ENCODE measurements around the gene MS4A14. TPM values are rescaled to one million over a fixed set of nuclear protein-coding genes. Genes with fewer than 3 reads are reported as not detected.

MS4A14 gene, protein sequence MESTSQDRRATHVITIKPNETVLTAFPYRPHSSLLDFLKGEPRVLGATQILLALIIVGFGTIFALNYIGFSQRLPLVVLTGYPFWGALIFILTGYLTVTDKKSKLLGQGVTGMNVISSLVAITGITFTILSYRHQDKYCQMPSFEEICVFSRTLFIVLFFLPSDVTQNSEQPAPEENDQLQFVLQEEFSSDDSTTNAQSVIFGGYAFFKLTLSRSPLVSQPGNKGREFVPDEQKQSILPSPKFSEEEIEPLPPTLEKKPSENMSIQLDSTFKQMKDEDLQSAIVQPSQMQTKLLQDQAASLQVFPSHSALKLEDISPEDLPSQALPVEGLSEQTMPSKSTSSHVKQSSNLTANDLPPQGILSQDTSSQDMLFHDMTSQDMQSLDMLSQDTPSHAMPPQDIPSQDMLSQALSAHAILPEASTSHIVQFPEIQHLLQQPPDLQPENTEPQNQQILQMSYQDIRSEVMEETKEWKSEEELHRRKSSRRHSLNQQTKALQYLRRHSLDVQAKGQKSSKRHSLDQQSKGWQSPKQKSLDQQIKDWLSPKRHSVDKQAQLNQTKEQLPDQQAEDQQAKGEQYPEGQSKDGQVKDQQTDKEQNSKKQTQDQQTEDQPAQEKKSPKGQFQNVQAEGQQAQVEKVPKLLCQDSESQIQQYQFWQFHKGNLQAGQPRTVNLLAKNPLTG
- not detected in 2 replicates for polyA plus RNA-seq (2011; rRNA removed)
- polyA minus RNA-seq (2011; rRNA and poly(A)+ RNA removed), result not detected in 2 replicates

GRCh38 chr11:60396382-60396781 lies at the start of gene MS4A14:
MS4A14 (plus strand) TSS chr11:60396459; CDS start chr11:60396579, 120 bp downstream.
- DNase-seq (ENCODE audit: low read depth), result no peak
- ChIA-PET CTCF (no interaction called here), POLR2A (no interaction called here)
- H3K4me3 ChIP-seq (ENCODE audit: low read depth, low read length), result no peak within 1 kb of the TSS
- H3K36me3 ChIP-seq (ENCODE audit: control insufficient read depth, insufficient read depth, low read length), result no peaks in the 10 kb centered on the region
- TF ChIP-seq, protein P1, sequence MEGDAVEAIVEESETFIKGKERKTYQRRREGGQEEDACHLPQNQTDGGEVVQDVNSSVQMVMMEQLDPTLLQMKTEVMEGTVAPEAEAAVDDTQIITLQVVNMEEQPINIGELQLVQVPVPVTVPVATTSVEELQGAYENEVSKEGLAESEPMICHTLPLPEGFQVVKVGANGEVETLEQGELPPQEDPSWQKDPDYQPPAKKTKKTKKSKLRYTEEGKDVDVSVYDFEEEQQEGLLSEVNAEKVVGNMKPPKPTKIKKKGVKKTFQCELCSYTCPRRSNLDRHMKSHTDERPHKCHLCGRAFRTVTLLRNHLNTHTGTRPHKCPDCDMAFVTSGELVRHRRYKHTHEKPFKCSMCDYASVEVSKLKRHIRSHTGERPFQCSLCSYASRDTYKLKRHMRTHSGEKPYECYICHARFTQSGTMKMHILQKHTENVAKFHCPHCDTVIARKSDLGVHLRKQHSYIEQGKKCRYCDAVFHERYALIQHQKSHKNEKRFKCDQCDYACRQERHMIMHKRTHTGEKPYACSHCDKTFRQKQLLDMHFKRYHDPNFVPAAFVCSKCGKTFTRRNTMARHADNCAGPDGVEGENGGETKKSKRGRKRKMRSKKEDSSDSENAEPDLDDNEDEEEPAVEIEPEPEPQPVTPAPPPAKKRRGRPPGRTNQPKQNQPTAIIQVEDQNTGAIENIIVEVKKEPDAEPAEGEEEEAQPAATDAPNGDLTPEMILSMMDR (IDR thresholded peaks at IDR 0.05; ENCODE audit: insufficient read depth, low read depth, low read length), result no peak
- no peaks in the 10 kb centered on the region for H3K27me3 ChIP-seq (ENCODE audit: control insufficient read depth, insufficient read depth, low read length)

GRCh38 chr11:60347084-60347797 lies 49.0 kb upstream of the MS4A14 start:
- POLR2A ChIA-PET, result no interaction called here
- H3K4me3 ChIP-seq (ENCODE audit: low read depth, low read length), result no peak overlapping the region
- CTCF ChIA-PET, result no interaction called here
- no peak for DNase-seq (ENCODE audit: low read depth)
- no peaks in the 10 kb centered on the region for H3K36me3 ChIP-seq (ENCODE audit: control insufficient read depth, insufficient read depth, low read length)
- H3K27me3 ChIP-seq (ENCODE audit: control insufficient read depth, insufficient read depth, low read length), result no peaks in the 10 kb centered on the region
- TF ChIP-seq, protein P1 (IDR thresholded peaks at IDR 0.05; ENCODE audit: insufficient read depth, low read depth, low read length), result no peak

DNA sequence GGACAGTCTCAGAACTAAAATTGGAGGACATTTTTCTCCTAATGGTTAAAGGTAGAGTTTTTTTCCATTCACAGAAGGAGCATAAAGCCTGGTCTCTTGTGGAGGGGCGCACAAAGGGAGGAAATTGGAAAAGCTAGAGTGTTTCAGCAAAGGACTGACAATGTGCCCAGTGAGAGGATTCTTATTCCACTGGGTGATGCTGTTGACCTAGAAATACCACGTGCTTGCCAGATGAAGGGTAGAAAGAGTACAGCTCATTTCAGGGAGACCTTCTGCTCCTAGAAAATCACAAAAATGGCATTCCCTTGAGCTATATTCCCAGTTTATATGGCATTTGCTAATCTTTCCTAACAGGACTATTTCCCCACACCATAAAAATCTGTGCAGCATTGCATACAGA lies 48.1 kb upstream of the MS4A14 start:
- ChIA-PET CTCF (interaction anchor here (1.6 kb wide), 1 partner anchor 15 kb away, joined by 6 read pairs; no protein-coding TSS in a partner anchor), POLR2A (no interaction called here)
- no peak for DNase-seq (ENCODE audit: low read depth)
- Histone ChIP-seq H3K4me3 (ENCODE audit: low read depth, low read length) (no peak overlapping the region), H3K27me3 (ENCODE audit: control insufficient read depth, insufficient read depth, low read length) (no peaks in the 10 kb centered on the region), H3K36me3 (ENCODE audit: control insufficient read depth, insufficient read depth, low read length) (no peaks in the 10 kb centered on the region)
- TF ChIP-seq, protein P1 (IDR thresholded peaks at IDR 0.05; ENCODE audit: insufficient read depth, low read depth, low read length), result no peak

GRCh38 chr11:60349990-60350389 lies 46.3 kb upstream of the MS4A14 start:
- no peak for DNase-seq (ENCODE audit: low read depth)
- TF ChIP-seq, protein P1 (IDR thresholded peaks at IDR 0.05; ENCODE audit: insufficient read depth, low read depth, low read length), result no peak
- H3K36me3 ChIP-seq (ENCODE audit: control insufficient read depth, insufficient read depth, low read length), result no peaks in the 10 kb centered on the region
- ChIA-PET POLR2A (no interaction called here), CTCF (no interaction called here)
- no peaks in the 10 kb centered on the region for H3K27me3 ChIP-seq (ENCODE audit: control insufficient read depth, insufficient read depth, low read length)
- no peak overlapping the region for H3K4me3 ChIP-seq (ENCODE audit: low read depth, low read length)

DNA sequence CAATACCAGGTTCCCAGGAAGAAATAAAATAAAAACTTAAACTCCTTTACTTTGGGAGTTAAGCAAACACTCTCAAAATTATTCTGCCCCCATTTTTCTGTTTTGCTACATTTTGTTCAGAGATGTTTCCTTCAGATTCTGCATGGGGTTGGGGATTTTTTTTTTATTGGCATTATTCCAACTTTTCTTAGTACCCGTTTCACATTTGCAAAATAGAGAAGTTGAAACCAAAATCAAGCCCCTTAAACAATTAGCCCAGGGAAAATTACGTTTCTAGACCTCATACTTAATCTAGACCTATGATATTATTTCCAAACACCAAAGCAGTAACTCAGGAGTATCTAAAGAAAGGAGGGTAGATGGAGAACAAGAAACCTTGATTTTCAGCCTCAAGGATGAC lies 38.5 kb upstream of the MS4A14 start:
- CTCF ChIA-PET, result no interaction called here
- TF ChIP-seq, protein P1 (IDR thresholded peaks at IDR 0.05; ENCODE audit: insufficient read depth, low read depth, low read length), result no peak

More for the DNA sequence above, 38.5 kb upstream of the MS4A14 start:
- POLR2A ChIA-PET, result no interaction called here
- no peaks in the 10 kb centered on the region for H3K27me3 ChIP-seq (ENCODE audit: control insufficient read depth, insufficient read depth, low read length)
- no peaks in the 10 kb centered on the region for H3K36me3 ChIP-seq (ENCODE audit: control insufficient read depth, insufficient read depth, low read length)
- DNase-seq (ENCODE audit: low read depth), result no peak
- H3K4me3 ChIP-seq (ENCODE audit: low read depth, low read length), result no peak overlapping the region

Data from BJ (cell line).